ENCODE data around the gene CAMK1D.
A peak's percentile ranks its signal among the peaks of the same experiment; 100 is the strongest.

Gene CAMK1D

GRCh38 chr10:12448729-12449391 lies 99.5 kb downstream of the CAMK1D start (continued):
- TF ChIP-seq ZNF518A (tag by site-specific recombination; conservative IDR thresholded peaks at IDR 0.05; ENCODE audit: low read depth), result peak; percentile 76
- TF ChIP-seq, protein P1, sequence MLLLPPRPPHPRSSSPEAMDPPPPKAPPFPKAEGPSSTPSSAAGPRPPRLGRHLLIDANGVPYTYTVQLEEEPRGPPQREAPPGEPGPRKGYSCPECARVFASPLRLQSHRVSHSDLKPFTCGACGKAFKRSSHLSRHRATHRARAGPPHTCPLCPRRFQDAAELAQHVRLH (tag by site-specific recombination; IDR thresholded peaks at IDR 0.05), result peak; percentile 74
- peak; percentile 78 for TF ChIP-seq ZNF664 (tag by site-specific recombination; IDR thresholded peaks at IDR 0.05)
- peak; percentile 40 for TF ChIP-seq ZNF335 (tag by site-specific recombination; conservative IDR thresholded peaks at IDR 0.05)
- no peak for TF ChIP-seq ZNF423 (tag by site-specific recombination; IDR thresholded peaks at IDR 0.05)
- TF ChIP-seq ZNF558 (tag by site-specific recombination; IDR thresholded peaks at IDR 0.05), result peak; percentile 86
- no peak for TF ChIP-seq ZNF791 (tag by site-specific recombination; IDR thresholded peaks at IDR 0.05)
- no peak for TF ChIP-seq ZNF830 (tag by site-specific recombination; IDR thresholded peaks at IDR 0.05; ENCODE audit: low read depth)
- TF ChIP-seq ZNF488 (tag by site-specific recombination; IDR thresholded peaks at IDR 0.05), result peak; percentile 72; the same call in 1 of the 2 replicates
- peak; percentile 84 for TF ChIP-seq ZNF394 (tag by site-specific recombination; IDR thresholded peaks at IDR 0.05; ENCODE audit: borderline replicate concordance)
- peak; percentile 71 for TF ChIP-seq ZFP69B (tag by site-specific recombination; IDR thresholded peaks at IDR 0.05)
- no peak for TF ChIP-seq MZF1 (tag by site-specific recombination; IDR thresholded peaks at IDR 0.05; ENCODE audit: borderline replicate concordance)
- TF ChIP-seq, protein P2, sequence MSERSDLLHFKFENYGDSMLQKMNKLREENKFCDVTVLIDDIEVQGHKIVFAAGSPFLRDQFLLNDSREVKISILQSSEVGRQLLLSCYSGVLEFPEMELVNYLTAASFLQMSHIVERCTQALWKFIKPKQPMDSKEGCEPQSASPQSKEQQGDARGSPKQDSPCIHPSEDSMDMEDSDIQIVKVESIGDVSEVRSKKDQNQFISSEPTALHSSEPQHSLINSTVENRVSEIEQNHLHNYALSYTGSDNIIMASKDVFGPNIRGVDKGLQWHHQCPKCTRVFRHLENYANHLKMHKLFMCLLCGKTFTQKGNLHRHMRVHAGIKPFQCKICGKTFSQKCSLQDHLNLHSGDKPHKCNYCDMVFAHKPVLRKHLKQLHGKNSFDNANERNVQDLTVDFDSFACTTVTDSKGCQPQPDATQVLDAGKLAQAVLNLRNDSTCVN (tag by site-specific recombination; optimal IDR thresholded peaks at IDR 0.05), result no peak
- TF ChIP-seq ZNF292 (tag by site-specific recombination; IDR thresholded peaks at IDR 0.05; ENCODE audit: borderline replicate concordance, low read depth), result no peak
- TF ChIP-seq KLF10 (tag by site-specific recombination; IDR thresholded peaks at IDR 0.05), result peak; percentile 91
- no peak for TF ChIP-seq ZNF404 (tag by site-specific recombination; IDR thresholded peaks at IDR 0.05)
- no peak for TF ChIP-seq SP2 (tag by site-specific recombination; IDR thresholded peaks at IDR 0.05)
- peak; percentile 82 for TF ChIP-seq HIC1 (tag by site-specific recombination; IDR thresholded peaks at IDR 0.05)
- TF ChIP-seq, protein P3, sequence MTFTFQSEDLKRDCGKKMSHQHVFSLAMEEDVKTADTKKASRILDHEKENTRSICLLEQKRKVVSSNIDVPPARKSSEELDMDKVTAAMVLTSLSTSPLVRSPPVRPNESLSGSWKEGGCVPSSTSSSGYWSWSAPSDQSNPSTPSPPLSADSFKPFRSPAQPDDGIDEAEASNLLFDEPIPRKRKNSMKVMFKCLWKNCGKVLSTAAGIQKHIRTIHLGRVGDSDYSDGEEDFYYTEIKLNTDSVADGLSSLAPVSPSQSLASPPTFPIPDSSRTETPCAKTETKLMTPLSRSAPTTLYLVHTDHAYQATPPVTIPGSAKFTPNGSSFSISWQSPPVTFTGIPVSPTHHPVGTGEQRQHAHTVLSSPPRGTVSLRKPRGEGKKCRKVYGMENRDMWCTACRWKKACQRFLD (tag by site-specific recombination; IDR thresholded peaks at IDR 0.05), result no peak
- TF ChIP-seq ZSCAN16 (tag by site-specific recombination; IDR thresholded peaks at IDR 0.05), result no peak
- peak; percentile 93 for TF ChIP-seq ZNF843 (tag by site-specific recombination; IDR thresholded peaks at IDR 0.05)
- TF ChIP-seq ZNF514 (tag by site-specific recombination; IDR thresholded peaks at IDR 0.05), result no peak
- TF ChIP-seq FEZF1 (tag by site-specific recombination; IDR thresholded peaks at IDR 0.05), result peak; percentile 67
- no peak for TF ChIP-seq ZNF350 (tag by site-specific recombination; IDR thresholded peaks at IDR 0.05)
- no peak for TF ChIP-seq HOXA7 (CRISPR knock-in tag; IDR thresholded peaks at IDR 0.05; ENCODE audit: borderline replicate concordance)
- TF ChIP-seq ZBTB10 (tag by site-specific recombination; IDR thresholded peaks at IDR 0.05), result peak; percentile 25; the same call in 1 of the 2 replicates

All from HEK293 (cell line).